AG20443 (cell line): ENCODE measurements around the gene C10orf105.

ENCODE experiments used
- DNase-seq: peaks from one replicate; pipeline ENCODE4 v3.0.0; 2012; ENCODE audit warnings: low spot score, mixed read lengths

Gene C10orf105

GRCh38 chr10:71675295-71675970, 44.1 kb downstream of the C10orf105 start:
- no peak for DNase-seq

- no peak for DNase-seq
Measured at GRCh38 chr10:71671994-71672946, 47.3 kb downstream of the C10orf105 start.

GRCh38 chr10:71667387-71667752, 52.2 kb downstream of the C10orf105 start:
- DNase-seq, result no peak

GRCh38 chr10:71666639-71667386, 52.8 kb downstream of the C10orf105 start:
- no peak for DNase-seq

GRCh38 chr10:71665456-71665855, 54.1 kb downstream of the C10orf105 start:
- DNase-seq, result no peak

GRCh38 chr10:71664585-71664984, 55.0 kb downstream of the C10orf105 start:
- no peak for DNase-seq

GRCh38 chr10:71663311-71663710, 56.3 kb downstream of the C10orf105 start:
- no peak for DNase-seq

- DNase-seq, result no peak
Measured at GRCh38 chr10:71661779-71662336, 57.7 kb downstream of the C10orf105 start.
